OCI-LY3 (cell line): ENCODE data around the gene BATF.

Experiments used
- H2AFZ ChIP-seq: fragments of 200-600, 300-600 bp; shearing (Covaris generic); 2 replicates; pipeline ENCODE4 v1.6.0; 2014; ENCODE audit warnings: antibody characterized with exemption, low read depth, low read length
- H3K27ac ChIP-seq: fragments of 200-600, 300-600 bp; sonication (generic); 2 replicates; pipeline ENCODE4 v1.5.1; 2014; ENCODE audit warnings: mild to moderate bottlenecking, low read length, moderate library complexity, mixed read lengths
- H3K27me3 ChIP-seq: fragments of 200-600, 300-600 bp; sonication (generic); 2 replicates; pipeline ENCODE4 v1.6.1; 2014; ENCODE audit warnings: low read depth, low read length, mixed read lengths
- H3K36me3 ChIP-seq: fragments of 200-600, 300-600 bp; sonication (generic); replicated peaks from 2 replicates; pipeline ENCODE3; 2014; ENCODE audit warnings: low read depth, low read length, mixed read lengths
- H3K4me1 ChIP-seq: fragments of 300-600, 200-600 bp; sonication (generic); 2 replicates; pipeline ENCODE4 v1.6.1; 2014; ENCODE audit warnings: low read length, mixed read lengths
- H3K4me2 ChIP-seq: fragments of 200-600, 300-600 bp; sonication (generic); 2 replicates; pipeline ENCODE4 v1.6.1; 2014; ENCODE audit warnings: low read length, mixed read lengths
- H3K4me3 ChIP-seq: fragments of 300-600, 200-600 bp; sonication (generic); 2 replicates; pipeline ENCODE4 v1.5.1; 2014; ENCODE audit warnings: antibody characterized with exemption, mild to moderate bottlenecking, low read length, moderate library complexity
- H3K79me2 ChIP-seq: fragments of 300-600, 200-600 bp; shearing (Covaris generic); 2 replicates; pipeline ENCODE4 v1.6.1; 2014; ENCODE audit warnings: mild to moderate bottlenecking, low read length, mixed read lengths
- H3K9ac ChIP-seq: fragments of 300-600, 200-600 bp; shearing (Covaris generic); 2 replicates; pipeline ENCODE4 v1.6.0; 2014; ENCODE audit warnings: mild to moderate bottlenecking, low read length, moderate library complexity
- H3K9me3 ChIP-seq: fragments of 200-600, 300-600 bp; shearing (Covaris generic); 2 replicates; pipeline ENCODE4 v1.6.1; 2014; ENCODE audit warnings: low read length, mixed read lengths; ENCODE audit not compliant: insufficient read depth
- H4K20me1 ChIP-seq: fragments of 200-600, 300-600 bp; sonication (generic); 2 replicates; pipeline ENCODE4 v1.6.1; 2016; ENCODE audit warnings: low read length, mixed read lengths; ENCODE audit not compliant: insufficient read depth
- CTCF ChIP-seq: fragments of 200-600, 300-600 bp; sonication (generic); IDR thresholded peaks from 2 replicates; pipeline ENCODE4 v1.5.1; 2014; ENCODE audit warnings: antibody characterized with exemption, low read length, low read depth
- EZH2phosphoT487 ChIP-seq: fragments of 200-600 bp; shearing (Covaris generic); IDR thresholded peaks from 2 replicates; pipeline ENCODE4 v1.6.1; 2018; ENCODE audit warnings: antibody characterized with exemption, mixed run types, low read depth

BATF gene

GRCh38 chr14:75587388-75587787, 65.1 kb downstream of the BATF start:
- H2AFZ ChIP-seq, result no peak overlapping the region
- no peaks in the 10 kb centered on the region for H3K4me1 ChIP-seq
- H3K9ac ChIP-seq, result no peak overlapping the region
- no peak overlapping the region for H3K27ac ChIP-seq
- H3K9me3 ChIP-seq, result no peaks in the 10 kb centered on the region
- no peak overlapping the region for H3K4me2 ChIP-seq
- no peaks in the 10 kb centered on the region for H3K27me3 ChIP-seq
- H3K4me3 ChIP-seq, result no peak overlapping the region
- TF ChIP-seq CTCF (no peak), EZH2phosphoT487 (no peak)
- H3K79me2 ChIP-seq, result no peaks in the 10 kb centered on the region
- no peaks in the 10 kb centered on the region for H4K20me1 ChIP-seq
- H3K36me3 ChIP-seq, result peaks cover 12% of the 10 kb centered on the region

GRCh38 chr14:75589931-75590330, 67.7 kb downstream of the BATF start:
- Histone ChIP-seq H3K4me3 (no peak overlapping the region), H3K9me3 (0 out of 2 replicates have a peak, but pooled peaks cover 4% of the 10 kb centered on the region), H3K27me3 (no peaks in the 10 kb centered on the region), H3K9ac (no peak overlapping the region), H3K36me3 (peaks cover 14% of the 10 kb centered on the region), H3K4me1 (peaks cover 8% of the 10 kb centered on the region), H3K79me2 (no peaks in the 10 kb centered on the region), H3K27ac (no peak overlapping the region), H2AFZ (no peak overlapping the region), H4K20me1 (no peaks in the 10 kb centered on the region), H3K4me2 (no peak overlapping the region)
- TF ChIP-seq EZH2phosphoT487 (no peak), CTCF (no peak)

GRCh38 chr14:75591331-75591946, 69.2 kb downstream of the BATF start:
- no peak overlapping the region for H3K4me2 ChIP-seq
- H3K27me3 ChIP-seq, result no peaks in the 10 kb centered on the region
- no peaks in the 10 kb centered on the region for H4K20me1 ChIP-seq
- no peak overlapping the region for H3K27ac ChIP-seq
- H2AFZ ChIP-seq, result no peak overlapping the region
- no peak overlapping the region for H3K9ac ChIP-seq
- H3K9me3 ChIP-seq, result 0 out of 2 replicates have a peak, but pooled peaks cover 4% of the 10 kb centered on the region
- H3K4me3 ChIP-seq, result no peak overlapping the region
- TF ChIP-seq EZH2phosphoT487, result no peak
- no peak for TF ChIP-seq CTCF
- H3K36me3 ChIP-seq, result peaks cover 14% of the 10 kb centered on the region
- no peaks in the 10 kb centered on the region for H3K79me2 ChIP-seq
- peaks cover 8% of the 10 kb centered on the region for H3K4me1 ChIP-seq

- Histone ChIP-seq H3K9ac (no peak overlapping the region), H2AFZ (no peak overlapping the region), H3K79me2 (no peaks in the 10 kb centered on the region), H3K9me3 (0 out of 2 replicates have a peak, but pooled peaks cover 4% of the 10 kb centered on the region), H3K36me3 (peaks cover 14% of the 10 kb centered on the region), H3K4me3 (no peak overlapping the region), H3K27me3 (no peaks in the 10 kb centered on the region), H4K20me1 (no peaks in the 10 kb centered on the region), H3K4me2 (no peak overlapping the region), H3K27ac (no peak overlapping the region), H3K4me1 (peaks cover 10% of the 10 kb centered on the region)
- no peak for TF ChIP-seq EZH2phosphoT487
- no peak for TF ChIP-seq CTCF
Observed at GRCh38 chr14:75591987-75592575, 69.8 kb downstream of the BATF start.
